Stromal cell of bone marrow (primary cell): ENCODE measurements around the gene PIH1D1.
A peak's percentile ranks its signal among the peaks of the same experiment; 100 is the strongest.

Experiments
- DNase-seq: peaks from one replicate; pipeline ENCODE4 v3.0.0-alpha.2; 2012; ENCODE audit warnings: low read depth

PIH1D1 gene

DNA sequence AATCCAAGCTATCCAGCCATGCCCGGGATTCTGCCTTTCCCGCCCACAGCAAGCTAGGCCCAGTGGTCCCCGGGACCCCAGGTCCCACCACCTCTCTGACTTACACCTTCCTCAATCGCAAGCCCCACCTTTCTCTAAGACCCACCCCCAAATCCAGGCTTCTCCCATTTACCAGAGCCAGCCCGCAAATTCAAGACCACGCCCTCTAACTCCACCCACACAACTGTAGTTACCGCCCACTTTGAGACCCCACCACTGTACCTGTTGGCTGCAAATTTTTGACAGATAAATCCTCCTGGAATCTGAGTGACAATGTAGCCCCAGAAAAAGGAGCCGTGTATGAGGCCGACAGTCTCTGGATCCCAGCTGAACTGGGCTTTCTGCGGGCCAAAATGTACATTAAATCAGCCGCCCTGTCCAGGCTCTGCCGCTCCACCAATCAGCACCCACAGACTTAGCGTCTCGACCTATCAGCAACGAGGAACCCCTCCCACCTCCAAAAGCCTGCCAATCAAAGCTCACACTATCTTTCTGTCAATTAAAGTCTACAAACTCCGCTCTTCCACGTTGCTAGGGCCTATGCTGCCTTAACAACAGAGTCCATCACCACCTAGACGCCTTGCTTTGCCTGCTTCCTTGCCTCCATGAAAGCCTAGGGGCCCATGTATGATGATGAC, 16.6 kb downstream of the PIH1D1 start:
- DNase-seq, result no peak

DNA sequence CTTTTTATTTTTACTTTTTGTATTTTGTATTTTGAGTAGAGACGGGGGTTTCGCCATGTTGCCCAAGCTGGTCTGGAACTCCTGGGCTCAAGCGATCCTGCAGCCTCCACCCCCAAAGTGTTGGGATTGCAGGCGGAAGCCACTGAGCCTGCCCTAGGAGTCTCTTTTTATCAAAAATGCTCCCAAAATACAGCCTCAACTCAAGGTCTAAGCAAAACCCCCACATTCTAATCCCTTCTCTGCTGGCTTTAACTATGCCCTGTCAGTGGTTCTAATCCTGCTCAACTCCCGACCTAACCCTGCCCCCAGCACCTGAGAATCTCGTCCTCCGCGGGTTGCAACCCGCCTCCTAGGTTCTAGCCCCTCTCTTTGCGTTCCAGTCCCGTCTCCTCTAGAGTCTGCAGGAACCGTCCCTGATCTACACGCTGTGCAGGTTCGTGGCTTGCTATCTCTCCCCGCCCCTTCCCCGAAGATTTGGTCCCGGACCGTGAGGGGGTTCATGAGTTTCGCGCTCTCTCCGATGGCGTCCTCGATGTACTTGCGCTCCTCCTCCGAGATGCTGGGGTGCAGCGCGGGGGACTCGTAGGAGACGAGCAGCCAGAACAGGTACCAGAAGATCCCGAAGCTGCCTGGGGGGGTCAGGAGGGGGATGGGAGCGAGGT, 18.2 kb downstream of the PIH1D1 start:
- DNase-seq, result no peak

DNA sequence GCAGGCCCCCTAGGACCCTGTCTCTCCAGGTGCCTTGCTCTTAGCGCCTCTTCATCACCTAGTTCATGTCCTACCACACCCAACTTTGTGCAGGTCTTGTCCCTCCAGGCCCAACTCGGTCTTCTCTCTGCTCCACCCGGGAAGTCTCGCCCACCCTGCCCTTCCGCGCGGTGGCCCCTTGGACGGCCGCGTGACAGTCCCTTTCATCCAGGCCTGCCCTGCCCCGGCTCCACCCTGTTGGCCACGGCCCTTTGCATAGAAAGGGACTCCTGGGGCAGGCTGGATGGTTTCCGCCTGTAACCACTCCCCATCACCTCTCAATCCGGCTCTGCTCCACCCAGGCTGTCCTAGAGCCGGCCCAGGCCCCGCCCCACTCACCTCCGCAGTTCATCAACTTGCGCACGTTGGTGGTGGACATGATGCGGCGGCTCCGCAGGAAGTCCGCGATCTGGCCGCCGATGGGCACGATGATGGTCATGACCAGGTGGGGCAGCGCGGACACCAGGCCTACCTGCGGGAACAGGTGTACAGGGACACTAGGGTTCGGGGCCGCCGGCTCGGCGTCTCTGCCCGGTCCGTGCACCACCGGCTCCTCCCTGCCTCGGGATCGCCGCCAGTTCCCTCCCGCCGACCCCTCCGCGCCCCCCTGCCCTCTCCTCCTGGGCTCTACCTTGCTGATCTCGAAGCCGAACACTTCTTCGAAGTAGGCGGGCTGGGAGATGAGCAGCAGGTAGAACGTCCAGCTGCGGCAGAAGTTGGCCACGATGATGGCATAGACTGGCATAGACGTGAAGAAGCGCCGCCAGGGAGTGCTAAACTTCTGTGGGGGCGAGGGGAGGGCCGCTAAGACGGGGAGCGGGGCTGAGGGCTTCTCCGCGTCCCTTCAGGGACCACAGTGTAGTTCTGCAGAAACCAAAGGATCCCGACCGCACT, 19.2 kb downstream of the PIH1D1 start:
- DNase-seq, result no peak

DNA sequence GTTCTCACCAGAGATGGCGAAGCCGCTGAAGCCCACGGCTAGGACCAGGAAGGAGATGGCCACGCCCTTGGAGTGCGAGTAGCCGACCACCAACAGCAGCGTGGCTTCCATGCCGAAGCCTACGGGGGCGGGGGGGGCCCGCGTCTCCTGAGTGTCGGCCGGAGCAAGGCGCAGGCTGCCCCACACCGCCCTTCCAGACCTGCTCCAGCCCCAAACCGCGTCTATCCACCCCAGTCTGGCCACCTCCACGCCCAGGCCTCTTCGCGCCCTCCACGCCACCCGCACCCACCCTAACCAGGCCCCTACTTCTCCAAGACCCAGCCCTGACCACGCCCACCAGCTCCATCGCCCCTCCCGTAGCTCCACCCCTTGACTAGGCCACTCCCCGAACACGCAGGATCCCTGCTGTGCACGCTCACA, 20.3 kb downstream of the PIH1D1 start:
- DNase-seq, result no peak

DNA sequence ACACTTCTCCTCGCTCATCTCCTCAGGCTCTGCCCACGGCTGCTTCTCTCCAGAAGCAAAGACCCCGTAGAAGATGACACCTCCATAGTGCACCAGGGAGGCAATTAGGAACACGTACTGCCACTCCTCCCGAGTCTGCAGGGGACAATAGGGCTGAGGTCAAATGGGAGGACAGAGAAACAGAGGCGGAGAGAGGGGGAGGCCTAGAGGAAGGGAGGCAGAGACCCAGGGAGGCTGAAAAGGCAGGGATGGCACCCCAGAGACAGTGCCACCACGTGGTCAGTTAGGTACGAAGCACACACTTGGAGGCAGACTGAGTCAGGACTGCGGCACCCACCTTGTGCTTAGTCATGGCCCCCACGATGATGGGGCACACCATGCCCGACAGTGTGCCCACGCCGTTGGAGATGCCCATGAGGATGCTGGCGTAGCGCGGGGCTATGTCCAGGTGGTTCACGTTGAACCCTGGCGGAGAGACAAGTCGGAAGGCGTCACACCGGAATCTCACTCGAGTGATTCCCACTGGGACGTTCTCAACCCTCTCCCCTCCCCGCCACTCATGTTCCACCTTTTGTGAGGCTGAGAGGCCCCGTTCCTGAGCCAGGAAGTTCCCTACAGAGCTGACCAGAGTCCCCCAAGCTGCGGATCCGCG, 20.8 kb downstream of the PIH1D1 start:
- no peak for DNase-seq

DNA sequence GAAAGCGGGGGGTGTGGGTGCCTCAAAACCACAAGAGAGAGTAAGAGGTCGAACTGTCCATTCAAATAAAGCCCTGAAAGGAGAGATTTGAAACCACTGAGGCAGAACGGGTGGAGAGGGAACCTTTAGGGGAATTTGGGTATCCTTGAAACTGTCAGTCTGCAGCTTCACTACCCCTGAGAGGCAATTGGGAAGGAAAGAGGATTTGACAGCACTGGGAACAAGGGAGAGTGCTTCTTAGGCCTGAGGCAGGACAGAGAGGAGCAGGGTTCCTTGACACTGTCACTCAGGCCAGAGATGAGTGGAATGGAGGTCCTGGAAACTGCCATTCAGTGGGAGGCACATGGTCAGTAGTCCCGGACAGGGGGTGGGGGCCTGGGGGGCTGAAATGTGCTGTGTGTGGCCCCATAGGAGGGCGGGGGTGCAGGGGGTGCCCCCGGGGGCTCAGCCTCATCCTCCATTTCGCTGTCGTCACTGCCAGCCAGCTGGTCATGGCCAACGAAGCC, 21.4 kb downstream of the PIH1D1 start:
- no peak for DNase-seq

DNA sequence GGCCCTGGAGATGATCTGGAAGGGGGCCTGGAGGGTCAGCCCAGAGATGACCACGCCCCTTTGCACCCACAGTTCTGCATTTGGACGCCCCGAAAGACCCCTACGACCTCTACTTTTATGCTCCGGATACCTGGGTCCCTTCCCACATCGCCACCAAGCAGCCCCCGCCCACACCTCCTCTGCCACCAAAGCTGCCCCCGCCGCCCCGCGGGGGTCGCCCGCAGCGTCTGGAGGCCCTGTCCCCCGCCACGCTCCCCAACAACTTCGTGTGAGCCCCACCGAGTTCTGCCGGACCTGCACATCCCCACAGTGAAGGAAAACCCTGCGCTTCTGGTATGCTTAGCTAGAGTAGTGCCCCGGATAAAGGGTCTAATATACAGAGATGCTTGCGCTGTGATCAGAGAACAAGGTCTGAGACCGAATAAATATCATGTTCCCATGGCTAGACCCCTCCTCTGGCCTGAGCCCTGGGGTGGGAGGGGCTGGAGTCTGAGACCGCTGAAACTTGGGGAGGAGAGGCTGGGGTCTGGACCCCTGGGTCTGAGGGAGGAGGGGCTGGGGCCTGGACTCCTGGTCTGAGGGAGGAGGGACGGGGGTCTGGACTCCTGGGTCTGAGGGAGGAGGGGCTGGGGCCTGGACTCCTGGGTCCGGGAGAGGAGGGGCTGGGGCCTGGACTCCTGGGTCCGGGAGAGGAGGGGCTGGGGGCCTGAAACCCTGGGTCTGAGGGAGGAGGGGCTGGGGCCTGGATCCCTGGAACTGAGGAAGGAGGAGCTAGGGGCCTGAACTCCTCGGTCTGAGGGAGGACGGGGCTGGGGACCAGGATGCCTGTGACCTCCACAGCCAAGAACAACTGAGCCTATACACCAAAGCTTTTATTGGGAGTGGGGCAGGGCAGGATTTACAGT, 22.8 kb downstream of the PIH1D1 start:
- no peak for DNase-seq

DNA sequence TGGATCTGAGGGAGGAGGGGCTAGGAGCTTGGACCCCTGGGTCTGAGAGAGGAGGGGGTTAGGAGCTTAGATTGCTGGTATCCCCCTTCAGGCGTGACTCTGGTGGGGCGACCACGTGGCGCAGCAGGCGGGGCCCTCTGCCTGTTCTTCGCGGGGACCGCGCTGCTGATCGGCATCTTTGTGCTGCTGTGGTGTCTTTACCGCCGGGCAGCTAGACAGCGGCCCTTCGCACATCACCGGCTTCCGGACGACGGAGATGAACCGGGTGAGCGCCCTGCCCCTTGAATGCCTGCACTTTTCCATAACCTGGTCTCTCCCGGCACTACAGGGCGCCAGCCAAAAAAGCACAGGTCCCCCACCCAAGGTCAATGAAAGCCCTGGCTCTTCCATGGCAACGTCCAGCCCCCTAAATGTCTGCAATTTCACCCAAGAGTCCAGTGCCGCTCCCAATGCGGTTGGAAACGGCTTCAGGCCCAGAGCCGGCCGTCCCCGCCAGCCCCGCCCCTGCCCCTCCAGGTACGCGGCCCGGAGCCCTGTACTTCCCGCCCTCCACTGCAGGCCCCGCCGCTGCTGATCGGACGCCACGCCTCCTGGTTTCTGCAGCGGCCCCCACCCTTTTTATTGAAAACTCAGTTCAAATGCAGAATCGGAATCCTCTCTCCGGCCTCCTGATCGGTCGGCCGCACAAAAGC, 23.6 kb downstream of the PIH1D1 start:
- DNase-seq, result no peak

DNA sequence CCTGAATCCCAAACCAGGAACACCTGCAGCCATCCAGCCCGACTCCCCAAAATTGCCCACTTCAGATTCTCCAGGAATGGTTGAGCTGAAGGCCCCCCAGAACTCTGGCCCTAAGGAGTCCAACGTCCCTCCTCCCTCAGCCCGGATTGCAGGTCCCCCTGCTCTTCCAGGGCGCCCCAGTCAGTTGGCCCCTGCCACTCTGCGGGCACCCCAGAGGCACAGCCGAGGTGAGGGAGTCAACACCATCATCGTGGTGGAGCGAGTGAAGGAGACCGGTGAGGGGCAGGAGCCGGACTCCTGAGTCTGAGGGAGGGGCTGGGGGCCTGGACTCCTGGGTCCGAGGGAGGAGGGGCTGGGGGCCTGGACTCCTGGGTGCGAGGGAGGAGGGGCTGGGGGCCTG, 24.3 kb downstream of the PIH1D1 start:
- DNase-seq, result no peak

DNA sequence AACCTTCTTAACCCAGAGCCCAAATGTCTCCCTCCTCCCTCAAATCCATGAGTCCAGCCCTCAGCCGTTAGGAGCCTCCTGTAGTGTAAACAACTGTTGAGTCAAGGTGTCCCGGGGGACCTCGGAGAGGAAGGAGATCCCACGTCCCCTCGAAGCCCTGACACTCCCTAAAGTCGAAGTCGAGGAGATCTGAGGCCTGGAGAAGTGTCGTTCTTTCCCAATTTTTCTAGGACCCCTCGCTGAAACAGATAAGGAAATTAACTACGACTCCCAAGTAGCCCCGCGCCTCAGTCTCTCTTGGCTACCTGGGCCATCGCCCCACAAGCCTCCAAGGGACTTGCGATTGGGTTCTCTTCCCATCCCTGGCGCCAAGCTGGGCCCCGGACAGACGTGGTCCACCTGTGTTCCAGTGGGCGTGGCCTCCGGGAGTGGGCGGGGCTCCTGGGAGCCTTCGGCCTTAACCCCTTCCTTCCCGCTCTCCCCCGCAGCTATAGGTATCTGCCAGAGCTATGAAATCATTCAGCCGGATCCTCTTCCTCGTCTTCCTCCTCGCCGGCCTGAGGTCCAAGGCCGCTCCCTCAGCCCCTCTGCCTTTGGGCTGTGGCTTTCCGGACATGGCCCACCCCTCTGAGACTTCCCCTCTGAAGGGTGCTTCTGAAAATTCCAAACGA, 25.6 kb downstream of the PIH1D1 start:
- no peak for DNase-seq

DNA sequence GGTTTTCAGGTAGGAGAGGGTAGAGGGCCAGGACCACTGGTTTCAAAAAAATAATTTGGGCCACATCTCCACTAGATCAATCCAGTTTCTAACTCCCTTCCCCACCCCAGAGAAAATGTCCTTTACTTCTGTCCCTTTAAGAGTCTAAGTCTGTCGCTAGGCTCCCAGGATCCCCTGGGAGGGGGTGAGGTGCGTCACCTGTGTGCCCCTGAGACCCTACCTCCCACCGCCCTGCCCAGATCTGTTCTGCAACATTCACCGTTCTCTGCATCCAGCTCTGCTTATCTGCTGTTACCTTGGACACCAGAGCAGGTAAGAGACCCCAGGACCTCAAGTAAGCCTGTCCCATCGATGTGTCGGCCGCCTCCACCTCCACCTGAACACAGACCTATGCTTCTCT, 26.4 kb downstream of the PIH1D1 start, which contains the start of gene GFY:
Gene GFY (plus strand): TSS at position 211 of the 400 bp plus-strand sequence. CDS start 1,043 bp downstream, outside the sequence.
- no peak for DNase-seq

DNA sequence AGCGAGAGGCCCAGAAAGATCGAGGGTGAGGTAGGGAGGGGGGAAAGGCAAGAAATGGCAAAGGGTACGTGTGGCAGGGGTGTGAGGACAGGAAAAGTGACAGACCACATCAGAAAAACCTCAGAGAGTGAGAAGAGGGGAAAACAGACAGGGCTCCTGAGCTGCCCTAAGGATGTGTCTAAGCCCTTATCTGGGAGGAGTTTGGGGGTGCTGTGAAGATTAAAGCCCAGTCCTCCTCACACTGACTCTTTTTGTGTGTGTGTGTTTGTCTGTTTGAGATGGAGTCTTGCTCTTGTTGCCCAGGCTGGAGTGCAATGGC, 27.7 kb downstream of the PIH1D1 start:
- no peak for DNase-seq

DNA sequence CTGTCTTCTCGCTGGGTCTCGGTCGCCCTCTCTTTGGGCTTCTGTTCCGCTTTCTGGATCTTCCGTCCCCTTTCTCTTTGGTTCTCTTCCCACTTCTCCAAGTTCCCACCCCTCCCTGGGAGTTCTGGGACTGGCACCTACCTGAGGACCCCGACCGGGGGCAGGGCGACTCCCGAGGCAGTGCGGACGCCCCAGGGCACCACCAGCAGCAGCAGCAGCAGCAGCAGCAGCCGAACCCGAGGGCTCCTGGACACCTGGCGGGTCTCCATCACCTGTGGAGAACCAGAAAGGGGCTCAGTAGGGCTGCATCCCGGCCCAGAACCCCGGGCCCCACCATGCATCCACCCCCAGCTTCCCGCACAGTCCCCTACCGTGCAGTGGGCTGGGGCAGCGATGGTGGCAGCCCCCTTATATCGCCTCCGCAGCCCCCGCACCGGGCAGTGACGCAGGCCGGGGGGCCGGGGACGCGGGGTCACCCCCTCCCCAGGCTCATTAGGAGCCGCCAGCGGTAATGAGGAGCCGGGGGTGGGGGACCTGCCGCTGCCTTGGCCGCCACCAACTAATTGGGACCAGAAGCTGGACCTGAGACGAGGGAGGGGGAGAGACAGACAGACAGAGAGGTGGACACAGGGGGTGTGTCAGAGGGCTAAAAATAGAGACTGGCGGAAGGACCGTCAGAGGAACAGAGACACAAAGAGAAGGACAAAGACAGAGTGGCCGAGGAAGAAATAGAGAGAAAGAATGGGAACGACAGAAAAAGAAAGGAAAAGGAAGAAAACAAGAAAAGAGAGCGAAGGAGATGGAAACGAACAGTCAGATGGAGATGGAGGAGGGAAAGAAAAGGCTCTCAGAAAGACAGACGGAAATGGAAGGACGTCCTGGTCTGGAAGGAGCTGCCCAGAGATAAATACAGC, 28.3 kb downstream of the PIH1D1 start, which contains the start of gene PTH2:
Gene PTH2 (minus strand): TSS at position 371 of the 914 bp plus-strand sequence. CDS start 102 bp downstream, at position 269.
- no peak for DNase-seq

DNA sequence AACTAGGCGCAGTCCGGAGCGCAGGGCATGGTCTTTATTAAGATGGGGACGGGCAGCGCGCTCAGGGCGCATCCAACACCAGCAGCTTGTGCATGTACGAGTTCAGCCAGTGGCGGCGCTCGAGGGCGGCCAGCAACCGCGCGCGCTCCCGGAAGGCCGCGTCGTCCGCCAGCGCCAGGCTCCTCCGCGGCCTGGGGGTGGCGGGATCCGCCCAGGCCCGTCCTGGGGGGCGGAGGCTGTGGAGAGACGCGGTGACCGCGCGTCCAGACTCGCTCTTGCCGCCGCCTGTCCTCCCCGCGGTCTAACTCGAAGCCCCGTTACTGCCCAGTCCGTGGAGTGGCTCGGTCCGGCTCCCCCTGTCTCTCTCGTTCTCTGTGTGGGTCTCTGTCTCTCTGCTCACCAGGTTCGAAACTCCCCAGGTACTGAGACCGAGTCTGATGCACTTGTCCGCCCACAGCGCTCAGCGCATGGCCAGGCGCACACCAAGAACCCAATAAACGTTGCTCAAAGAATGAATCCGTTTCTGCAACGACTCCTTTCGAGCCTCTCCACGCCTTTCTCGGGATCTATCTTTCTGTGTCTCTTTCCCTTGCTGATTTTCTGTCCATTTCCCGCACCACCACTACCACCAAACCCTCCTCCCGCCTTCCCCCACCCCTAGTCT, 29.1 kb downstream of the PIH1D1 start:
- no peak for DNase-seq

DNA sequence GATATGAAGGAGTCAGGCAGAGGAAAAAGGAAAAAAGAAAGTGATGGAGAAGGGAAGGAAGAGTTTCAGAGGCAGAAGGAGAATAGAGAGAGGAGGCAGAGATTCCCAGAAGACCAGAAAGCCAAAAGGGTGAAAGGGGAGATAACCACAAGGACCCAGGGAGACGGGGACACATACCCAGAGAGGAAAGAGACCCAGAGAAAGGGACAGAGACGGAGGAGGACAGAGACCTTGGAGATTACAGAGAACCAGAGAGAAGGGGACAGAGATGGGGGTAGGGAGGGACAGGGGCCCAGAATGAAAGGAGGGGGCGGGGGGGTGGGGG, 29.8 kb downstream of the PIH1D1 start:
- DNase-seq, result no peak

DNA sequence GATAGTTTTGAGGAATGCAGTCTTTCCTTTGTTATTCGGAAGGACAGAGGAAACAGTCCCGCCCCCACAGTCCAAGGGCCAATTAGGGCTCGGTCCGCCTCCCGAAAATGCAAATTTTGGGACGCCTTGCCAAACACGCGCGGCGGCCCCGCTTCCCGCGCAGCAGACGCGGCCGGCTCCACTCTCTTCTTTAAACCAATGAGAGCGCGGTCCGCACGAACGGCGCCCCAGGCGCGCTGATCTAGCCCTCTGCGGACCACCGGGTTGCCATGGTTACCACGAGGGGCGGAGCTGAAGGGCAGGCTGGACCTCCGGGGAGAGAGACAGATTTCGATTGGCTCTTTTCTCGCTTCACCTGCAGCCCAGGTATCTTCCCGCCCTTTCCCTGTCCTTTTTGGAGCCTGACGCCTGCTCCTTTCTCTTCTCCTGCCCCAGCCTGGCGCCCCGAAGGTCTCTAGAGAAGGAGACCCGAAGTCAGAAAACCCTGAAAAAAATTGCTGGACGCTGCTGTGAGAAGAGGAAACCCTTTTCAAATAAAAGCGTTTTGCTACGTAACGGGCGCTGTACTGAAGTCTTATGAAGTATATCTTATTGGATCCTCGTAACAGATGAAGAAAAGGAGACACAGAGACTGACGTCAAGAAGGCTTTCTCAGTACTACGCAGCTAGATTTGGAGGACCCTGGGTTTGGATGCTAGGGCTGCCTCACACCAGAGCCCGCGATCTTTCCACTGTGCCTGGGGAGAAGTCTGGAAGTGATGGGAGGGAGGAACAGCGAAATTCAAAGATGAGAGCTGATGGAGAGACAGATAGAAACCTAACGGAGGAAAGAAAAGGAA, 30.4 kb downstream of the PIH1D1 start:
- DNase-seq, result peak; percentile 25

DNA sequence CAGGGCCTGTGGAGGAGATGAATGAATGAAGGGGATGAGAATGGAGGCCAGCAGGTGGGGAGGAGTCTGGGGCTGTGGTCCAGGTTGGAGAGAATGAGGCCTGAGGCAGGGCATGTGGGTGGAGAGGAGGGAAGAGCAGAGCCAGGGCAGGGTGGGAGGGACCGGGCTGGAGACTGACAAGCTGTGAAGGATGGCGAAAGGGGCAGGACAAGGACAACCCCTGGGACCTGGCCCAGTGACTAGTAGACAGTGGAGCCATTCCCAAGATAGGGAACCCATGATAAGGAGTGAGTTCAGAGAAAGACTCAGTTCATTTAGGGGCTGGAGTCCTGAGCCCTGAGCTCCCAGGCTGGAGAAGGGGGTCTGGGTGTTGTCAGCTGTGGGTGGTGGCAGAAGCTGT, 31.4 kb downstream of the PIH1D1 start:
- DNase-seq, result no peak
